HG03460 (cell line): Measurements from ENCODE around the gene PRR20B.
"Not testable (repeated sequence)": the region's sequence is repeated elsewhere in the genome, so short reads cannot be mapped to it uniquely, and the experiment has no call there.

Experiments used
- ATAC-seq: cut with Tn5 transposase; IDR thresholded peaks from one replicate; pipeline ENCODE4 v1.9.1; 2021; ENCODE audit not compliant: unreplicated experiment

The PRR20B gene

DNA sequence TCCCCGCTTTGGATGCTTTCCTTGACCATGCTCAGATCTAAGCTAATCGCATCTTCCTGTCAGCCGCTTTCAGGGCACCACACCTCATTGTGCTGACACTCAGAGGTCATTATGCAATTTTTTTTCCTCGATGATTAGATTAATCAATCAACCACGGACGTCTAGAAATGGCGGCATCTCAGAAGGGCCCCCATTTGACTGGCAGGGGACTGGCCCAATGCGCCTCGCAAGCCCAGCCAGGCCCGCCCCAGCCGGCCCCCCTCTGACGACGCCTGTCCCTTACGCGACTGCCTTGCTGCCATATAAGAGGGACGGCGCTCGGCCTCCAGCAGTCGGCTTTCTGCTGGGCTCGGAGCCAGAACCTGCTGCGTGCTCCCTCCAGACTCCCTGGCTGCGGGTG lies at the start of gene PRR20B:
Gene PRR20B (plus strand): TSS at position 301 of the 400 bp plus-strand sequence. CDS start 387 bp downstream, outside the sequence.
- ATAC-seq = not testable (repeated sequence)

- no peak for ATAC-seq
Observed at GRCh38 chr13:57114945-57115344, 32.3 kb upstream of the PRR20B start.

GRCh38 chr13:57123681-57124080 lies 23.6 kb upstream of the PRR20B start:
- no peak for ATAC-seq

GRCh38 chr13:57128909-57129308 lies 18.4 kb upstream of the PRR20B start:
- ATAC-seq = no peak

- no peak for ATAC-seq
Observed at GRCh38 chr13:57136093-57136492, 11.2 kb upstream of the PRR20B start.

DNA sequence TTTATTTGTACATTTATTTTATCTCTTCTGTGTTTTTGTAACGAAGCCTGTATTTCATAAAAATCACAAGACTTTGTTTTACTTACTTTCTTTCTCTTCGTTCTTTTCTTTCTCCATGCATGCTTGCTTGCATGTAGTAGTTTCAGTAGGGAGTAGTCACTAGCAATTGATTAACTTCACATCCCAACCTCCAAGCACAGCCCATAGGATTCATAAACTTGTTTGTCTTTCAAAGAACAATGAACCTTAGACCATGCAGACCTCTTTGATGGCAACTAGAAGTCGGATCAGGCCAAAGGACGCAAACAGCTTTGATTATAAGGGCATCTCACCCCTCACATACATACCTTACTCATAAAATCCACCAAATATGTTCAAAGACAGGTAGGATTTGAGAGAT lies 9.7 kb upstream of the PRR20B start:
- ATAC-seq = no peak

DNA sequence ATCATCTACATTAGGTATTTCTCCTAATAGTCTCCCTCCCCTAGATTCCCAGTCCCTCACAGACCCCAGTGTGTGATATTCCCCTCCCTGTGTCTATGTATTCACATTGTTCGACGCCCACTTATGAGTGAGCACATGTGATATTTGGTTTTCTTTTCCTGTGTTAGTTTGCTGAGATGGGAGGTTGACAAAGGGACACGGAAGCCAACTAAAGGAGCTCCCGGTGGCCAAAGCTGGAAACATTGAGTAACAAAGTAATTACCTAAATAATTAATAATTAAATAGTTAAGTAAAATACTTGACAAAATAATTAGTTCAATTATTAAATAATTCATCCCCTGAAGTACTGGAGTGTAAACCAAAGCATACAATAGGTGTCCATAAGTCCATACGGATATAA lies 8.3 kb upstream of the PRR20B start:
- ATAC-seq = no peak

DNA sequence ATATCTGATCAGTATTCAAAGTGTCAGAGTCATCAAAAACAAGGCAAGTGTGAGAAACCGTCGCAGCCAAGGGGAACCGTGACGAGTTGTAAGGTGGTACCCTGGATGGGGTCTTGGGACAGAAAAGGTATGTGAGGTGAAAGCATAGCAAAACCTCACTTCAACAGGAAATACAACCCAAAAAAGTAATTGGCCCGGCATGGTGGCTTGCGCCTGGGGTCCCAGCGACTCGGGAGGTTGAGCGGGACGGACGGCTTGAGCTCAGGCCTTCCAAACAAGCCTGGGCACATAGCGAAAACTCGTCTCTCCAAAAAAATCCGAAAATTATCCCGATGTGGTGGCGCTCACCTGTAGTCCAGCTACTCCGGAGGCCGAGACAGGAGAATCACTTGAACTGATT lies 7.5 kb upstream of the PRR20B start:
- ATAC-seq = not testable (repeated sequence)

GRCh38 chr13:57140235-57140968 lies 6.9 kb upstream of the PRR20B start, which contains the start of gene PRR20A:
Gene PRR20A, plus strand, starts transcription at chr13:57140918. Its CDS starts 387 bp downstream, at chr13:57141305.
- ATAC-seq = not testable (repeated sequence)

GRCh38 chr13:57148106-57148505 lies 818 bp downstream of the PRR20B start:
- not testable (repeated sequence) for ATAC-seq

DNA sequence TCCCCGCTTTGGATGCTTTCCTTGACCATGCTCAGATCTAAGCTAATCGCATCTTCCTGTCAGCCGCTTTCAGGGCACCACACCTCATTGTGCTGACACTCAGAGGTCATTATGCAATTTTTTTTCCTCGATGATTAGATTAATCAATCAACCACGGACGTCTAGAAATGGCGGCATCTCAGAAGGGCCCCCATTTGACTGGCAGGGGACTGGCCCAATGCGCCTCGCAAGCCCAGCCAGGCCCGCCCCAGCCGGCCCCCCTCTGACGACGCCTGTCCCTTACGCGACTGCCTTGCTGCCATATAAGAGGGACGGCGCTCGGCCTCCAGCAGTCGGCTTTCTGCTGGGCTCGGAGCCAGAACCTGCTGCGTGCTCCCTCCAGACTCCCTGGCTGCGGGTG lies 6.5 kb downstream of the PRR20B start, which contains the start of gene PRR20C:
Gene PRR20C (plus strand): TSS at position 301 of the 400 bp plus-strand sequence. CDS start 387 bp downstream, outside the sequence.
- ATAC-seq = not testable (repeated sequence)

- ATAC-seq = not testable (repeated sequence)
Observed at GRCh38 chr13:57160332-57160731, 13.0 kb downstream of the PRR20B start, which contains the start of gene PRR20D. Gene PRR20D, plus strand, starts transcription at chr13:57160632. Its CDS starts 387 bp downstream, at chr13:57161019.

DNA sequence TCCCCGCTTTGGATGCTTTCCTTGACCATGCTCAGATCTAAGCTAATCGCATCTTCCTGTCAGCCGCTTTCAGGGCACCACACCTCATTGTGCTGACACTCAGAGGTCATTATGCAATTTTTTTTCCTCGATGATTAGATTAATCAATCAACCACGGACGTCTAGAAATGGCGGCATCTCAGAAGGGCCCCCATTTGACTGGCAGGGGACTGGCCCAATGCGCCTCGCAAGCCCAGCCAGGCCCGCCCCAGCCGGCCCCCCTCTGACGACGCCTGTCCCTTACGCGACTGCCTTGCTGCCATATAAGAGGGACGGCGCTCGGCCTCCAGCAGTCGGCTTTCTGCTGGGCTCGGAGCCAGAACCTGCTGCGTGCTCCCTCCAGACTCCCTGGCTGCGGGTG lies 19.6 kb downstream of the PRR20B start, which contains the start of gene PRR20E:
Gene PRR20E (plus strand): TSS at position 301 of the 400 bp plus-strand sequence. CDS start 387 bp downstream, outside the sequence.
- ATAC-seq = not testable (repeated sequence)

DNA sequence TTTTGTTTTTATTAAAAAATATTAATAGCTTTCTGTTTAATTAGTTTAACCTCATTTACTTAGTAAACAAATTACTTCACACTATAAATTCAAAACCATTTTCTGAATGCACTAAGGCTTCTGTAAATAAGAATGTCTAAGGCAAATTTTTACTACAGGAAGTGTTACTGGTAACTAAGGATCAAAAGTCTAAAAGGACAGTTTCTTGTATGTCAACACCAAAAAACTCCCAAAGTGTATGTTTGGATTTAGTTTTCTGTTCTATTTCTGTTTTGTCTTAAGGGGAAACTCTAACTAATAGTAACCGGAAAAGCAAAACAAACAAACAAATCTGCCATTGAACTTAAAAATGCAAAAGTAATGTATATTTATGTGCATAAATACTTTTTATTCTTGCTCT lies 44.4 kb downstream of the PRR20B start:
- no peak for ATAC-seq
